ENCODE results near the gene PKN1. TPM values are rescaled to one million over a fixed set of nuclear protein-coding genes. Genes with fewer than 3 reads are reported as not detected.

The PKN1 gene
- total RNA-seq, 1 experiment from 2014 or later: 138 TPM

DNA sequence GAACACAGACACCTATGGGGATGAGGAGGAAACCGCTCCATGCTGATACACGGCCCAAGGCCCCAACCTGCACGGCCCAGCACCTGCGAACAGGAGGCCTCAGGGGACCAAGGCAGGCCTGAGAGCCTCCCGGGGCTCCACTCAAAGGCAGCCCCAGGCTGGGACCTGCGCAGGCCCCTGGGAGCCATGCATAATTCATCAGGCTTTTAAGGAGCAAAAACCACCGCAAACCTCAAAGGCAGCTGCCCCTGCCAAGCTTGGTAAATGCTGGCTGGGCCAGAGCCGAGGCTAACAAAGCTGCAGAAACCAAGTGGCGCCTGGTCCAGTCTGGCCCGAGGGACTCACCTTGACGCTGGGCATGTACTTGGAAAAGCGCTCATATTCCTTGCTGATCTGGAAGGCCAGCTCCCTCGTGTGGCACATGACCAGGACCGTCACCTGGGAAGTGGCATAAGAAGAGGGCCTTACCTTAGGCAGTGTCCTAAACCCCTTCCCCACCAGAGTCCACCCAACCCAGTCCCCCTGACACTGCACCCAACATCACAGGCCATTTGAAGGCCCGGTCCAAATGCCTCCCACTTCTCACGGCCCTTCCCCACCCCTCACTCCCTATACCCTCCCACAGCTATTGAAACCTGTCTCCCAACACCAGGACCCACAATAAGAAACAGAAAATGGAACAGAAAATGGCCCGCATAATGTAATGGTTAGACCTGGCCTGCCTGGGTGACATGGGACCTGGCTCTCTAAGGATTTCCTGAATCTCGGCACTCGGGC lies 21.8 kb upstream of the PKN1 start:
- H3K4me3 Mint-ChIP-seq (ENCODE audit: low read depth, unreplicated experiment): no peak overlapping the region
- peaks cover 80% of the 10 kb centered on the region for H3K36me3 Mint-ChIP-seq (ENCODE audit: insufficient read depth, unreplicated experiment)
- peaks cover 23% of the 10 kb centered on the region for H3K4me1 Mint-ChIP-seq (ENCODE audit: low read depth, unreplicated experiment)
- no peaks in the 10 kb centered on the region for H3K27me3 Mint-ChIP-seq (ENCODE audit: unreplicated experiment)
- no TSS peak for BruUV-seq (replicated peaks)
- intact Hi-C loops (cut with micrococcal nuclease; ENCODE audit: unreplicated experiment): no loop called here
- H3K9me3 Mint-ChIP-seq (ENCODE audit: low read depth, unreplicated experiment): no peaks in the 10 kb centered on the region
- CTCF ChIA-PET: interaction anchor here (0.6 kb wide), 2 partner anchors 15 to 77 kb away, joined by 4 to 7 read pairs; no protein-coding TSS in a partner anchor
- H3K27ac Mint-ChIP-seq (ENCODE audit: unreplicated experiment): no peak overlapping the region
- DNase-seq: no peak
- TF ChIP-seq, protein P1, sequence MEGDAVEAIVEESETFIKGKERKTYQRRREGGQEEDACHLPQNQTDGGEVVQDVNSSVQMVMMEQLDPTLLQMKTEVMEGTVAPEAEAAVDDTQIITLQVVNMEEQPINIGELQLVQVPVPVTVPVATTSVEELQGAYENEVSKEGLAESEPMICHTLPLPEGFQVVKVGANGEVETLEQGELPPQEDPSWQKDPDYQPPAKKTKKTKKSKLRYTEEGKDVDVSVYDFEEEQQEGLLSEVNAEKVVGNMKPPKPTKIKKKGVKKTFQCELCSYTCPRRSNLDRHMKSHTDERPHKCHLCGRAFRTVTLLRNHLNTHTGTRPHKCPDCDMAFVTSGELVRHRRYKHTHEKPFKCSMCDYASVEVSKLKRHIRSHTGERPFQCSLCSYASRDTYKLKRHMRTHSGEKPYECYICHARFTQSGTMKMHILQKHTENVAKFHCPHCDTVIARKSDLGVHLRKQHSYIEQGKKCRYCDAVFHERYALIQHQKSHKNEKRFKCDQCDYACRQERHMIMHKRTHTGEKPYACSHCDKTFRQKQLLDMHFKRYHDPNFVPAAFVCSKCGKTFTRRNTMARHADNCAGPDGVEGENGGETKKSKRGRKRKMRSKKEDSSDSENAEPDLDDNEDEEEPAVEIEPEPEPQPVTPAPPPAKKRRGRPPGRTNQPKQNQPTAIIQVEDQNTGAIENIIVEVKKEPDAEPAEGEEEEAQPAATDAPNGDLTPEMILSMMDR (IDR thresholded peaks at IDR 0.05; ENCODE audit: unreplicated experiment): no peak

DNA sequence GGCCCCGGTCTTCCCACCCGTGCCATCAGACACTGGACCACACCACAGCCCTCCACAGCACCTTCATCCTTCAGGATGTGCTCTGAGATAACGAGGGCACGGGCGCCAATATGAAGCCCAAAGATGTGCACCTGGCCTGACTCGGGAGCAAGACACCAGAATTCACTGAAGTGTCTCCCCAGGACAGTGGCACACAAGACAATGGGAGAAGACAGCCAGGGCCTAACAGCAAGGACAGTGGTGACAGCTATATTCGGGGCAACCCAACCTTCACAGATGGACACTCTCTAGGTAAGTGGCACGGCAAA lies 21.2 kb upstream of the PKN1 start:
- no peaks in the 10 kb centered on the region for H3K9me3 Mint-ChIP-seq (ENCODE audit: low read depth, unreplicated experiment)
- H3K27ac Mint-ChIP-seq (ENCODE audit: unreplicated experiment): no peak overlapping the region
- TF ChIP-seq, protein P1 (IDR thresholded peaks at IDR 0.05; ENCODE audit: unreplicated experiment): no peak
- H3K4me3 Mint-ChIP-seq (ENCODE audit: low read depth, unreplicated experiment): no peak overlapping the region
- BruUV-seq (replicated peaks): no TSS peak
- no peaks in the 10 kb centered on the region for H3K27me3 Mint-ChIP-seq (ENCODE audit: unreplicated experiment)
- CTCF ChIA-PET: interaction anchor here (0.6 kb wide), 1 partner anchor 1735 kb away, joined by 3 read pairs; no protein-coding TSS in a partner anchor
- intact Hi-C loops (cut with micrococcal nuclease; ENCODE audit: unreplicated experiment): no loop called here
- no peak for DNase-seq
- H3K36me3 Mint-ChIP-seq (ENCODE audit: insufficient read depth, unreplicated experiment): peaks cover 80% of the 10 kb centered on the region
- H3K4me1 Mint-ChIP-seq (ENCODE audit: low read depth, unreplicated experiment): peaks cover 28% of the 10 kb centered on the region

DNA sequence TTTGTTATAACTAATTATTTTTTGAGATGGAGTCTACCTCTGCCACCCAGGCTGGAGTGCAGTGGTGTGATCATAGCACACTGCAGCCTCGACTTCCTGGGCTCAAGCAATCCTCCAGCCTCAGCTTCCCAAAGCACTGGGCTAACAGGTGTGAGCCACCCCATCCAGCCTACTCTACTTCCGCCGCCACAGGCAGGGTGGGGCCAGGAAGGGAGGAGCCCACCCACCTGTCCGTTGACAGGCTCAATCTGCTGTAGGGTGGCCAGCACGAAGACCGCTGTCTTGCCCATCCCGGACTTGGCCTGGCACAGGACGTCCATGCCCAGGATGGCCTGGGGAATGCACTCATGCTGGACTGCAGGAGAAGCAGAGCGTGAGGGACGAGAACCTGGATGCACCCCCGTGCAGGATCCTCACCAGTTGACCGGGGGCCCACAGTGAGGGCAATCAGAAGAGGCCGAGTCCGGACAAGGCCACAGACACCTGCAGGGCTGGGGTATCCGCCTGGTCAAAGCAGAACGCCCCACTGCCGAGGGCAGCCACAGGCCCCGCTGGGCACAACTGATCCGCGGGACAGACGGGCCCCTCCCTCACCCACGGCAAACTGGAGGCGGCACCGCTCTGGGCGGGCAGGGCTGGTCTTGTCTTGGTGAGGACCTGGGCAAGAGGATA lies 20.6 kb upstream of the PKN1 start:
- peaks cover 80% of the 10 kb centered on the region for H3K36me3 Mint-ChIP-seq (ENCODE audit: insufficient read depth, unreplicated experiment)
- no peak overlapping the region for H3K4me3 Mint-ChIP-seq (ENCODE audit: low read depth, unreplicated experiment)
- no peaks in the 10 kb centered on the region for H3K9me3 Mint-ChIP-seq (ENCODE audit: low read depth, unreplicated experiment)
- H3K4me1 Mint-ChIP-seq (ENCODE audit: low read depth, unreplicated experiment): peaks cover 33% of the 10 kb centered on the region
- intact Hi-C loops (cut with micrococcal nuclease; ENCODE audit: unreplicated experiment): no loop called here
- CTCF ChIA-PET: interaction anchor here (0.6 kb wide), 1 partner anchor 1735 kb away, joined by 3 read pairs; no protein-coding TSS in a partner anchor
- H3K27me3 Mint-ChIP-seq (ENCODE audit: unreplicated experiment): no peaks in the 10 kb centered on the region
- TF ChIP-seq, protein P1 (IDR thresholded peaks at IDR 0.05; ENCODE audit: unreplicated experiment): no peak
- DNase-seq: no peak
- no peak overlapping the region for H3K27ac Mint-ChIP-seq (ENCODE audit: unreplicated experiment)
- no TSS peak for BruUV-seq (replicated peaks)

DNA sequence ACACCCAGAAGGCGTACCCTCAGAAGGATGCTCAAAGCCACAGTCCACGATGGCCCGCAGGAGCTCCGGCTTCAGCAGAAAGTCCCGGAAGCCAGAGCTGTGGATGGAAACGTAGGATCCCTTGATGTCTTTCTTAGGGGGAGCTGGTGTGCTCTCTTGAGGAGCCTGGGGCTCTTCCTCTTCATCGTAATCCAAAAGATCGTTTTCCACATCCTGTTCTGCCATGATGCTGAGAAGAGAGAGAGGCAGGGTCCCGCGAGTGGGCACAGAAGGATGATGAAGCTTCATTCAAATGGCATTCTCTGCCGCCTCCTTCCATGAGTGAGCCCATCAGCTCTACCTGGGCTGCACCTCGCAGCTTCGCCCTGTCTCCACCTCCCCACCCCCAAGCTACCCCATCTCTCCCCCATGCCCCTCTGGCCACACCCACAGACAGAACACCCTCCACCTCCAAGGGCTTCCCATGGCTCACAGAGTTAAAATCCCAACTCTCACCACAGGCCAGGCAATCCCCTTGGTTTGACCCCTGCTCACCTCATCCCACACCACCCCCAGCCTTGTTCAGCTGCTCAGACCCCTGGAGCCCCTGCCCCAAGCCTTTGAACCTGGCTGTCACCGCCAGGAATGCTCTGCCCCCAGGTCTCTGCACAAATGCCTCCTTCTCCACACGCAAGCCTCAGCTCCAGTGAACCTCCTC lies 20.0 kb upstream of the PKN1 start:
- Mint-ChIP-seq H3K4me1 (ENCODE audit: low read depth, unreplicated experiment) (peaks cover 31% of the 10 kb centered on the region), H3K36me3 (ENCODE audit: insufficient read depth, unreplicated experiment) (peaks cover 80% of the 10 kb centered on the region), H3K27ac (ENCODE audit: unreplicated experiment) (no peak overlapping the region), H3K4me3 (ENCODE audit: low read depth, unreplicated experiment) (no peak overlapping the region), H3K9me3 (ENCODE audit: low read depth, unreplicated experiment) (no peaks in the 10 kb centered on the region), H3K27me3 (ENCODE audit: unreplicated experiment) (no peaks in the 10 kb centered on the region)
- CTCF ChIA-PET: interaction anchor here (1.4 kb wide), 1 partner anchor 20 kb away, joined by 4 read pairs; the partner anchor contains the start of gene PKN1
- no peak for DNase-seq
- BruUV-seq (replicated peaks): no TSS peak
- intact Hi-C loops (cut with micrococcal nuclease; ENCODE audit: unreplicated experiment): no loop called here
- TF ChIP-seq, protein P1 (IDR thresholded peaks at IDR 0.05; ENCODE audit: unreplicated experiment): no peak

Measured in Calu3 (cell line).